Activated naive CD8-positive, alpha-beta T cell (primary cell): ENCODE data around the gene RRP9.

Experiments
- H3K27ac Mint-ChIP-seq: one replicate; pipeline ENCODE4 v1.8.0; 2021; ENCODE audit warnings: mixed read lengths
- H3K27me3 Mint-ChIP-seq: one replicate; pipeline ENCODE4 v1.8.0; 2021; ENCODE audit warnings: mixed read lengths
- H3K36me3 Mint-ChIP-seq: one replicate; pipeline ENCODE4 v1.8.0; 2021; ENCODE audit warnings: mixed read lengths
- H3K4me1 Mint-ChIP-seq: one replicate; pipeline ENCODE4 v1.8.0; 2021; ENCODE audit warnings: low read depth, mixed read lengths
- H3K4me3 Mint-ChIP-seq: one replicate; pipeline ENCODE4 v1.8.0; 2021; ENCODE audit warnings: mild to moderate bottlenecking, mixed read lengths
- H3K9me3 Mint-ChIP-seq: one replicate; pipeline ENCODE4 v1.8.0; 2021; ENCODE audit warnings: low read depth, mixed read lengths

The RRP9 gene

GRCh38 chr3:51940648-51941462, 849 bp downstream of the RRP9 start:
- Mint-ChIP-seq H3K4me1 (peaks cover 28% of the 10 kb centered on the region), H3K27ac (peak overlapping the region; percentile 89), H3K9me3 (no peaks in the 10 kb centered on the region), H3K36me3 (peaks cover 4% of the 10 kb centered on the region), H3K4me3 (peak overlapping the region; percentile 98), H3K27me3 (no peaks in the 10 kb centered on the region)

GRCh38 chr3:51938780-51939425, 2.8 kb downstream of the RRP9 start:
- Mint-ChIP-seq H3K9me3 (no peaks in the 10 kb centered on the region), H3K4me3 (peak overlapping the region; percentile 98), H3K27ac (peak overlapping the region; percentile 8), H3K4me1 (peaks cover 27% of the 10 kb centered on the region), H3K36me3 (peaks cover 4% of the 10 kb centered on the region), H3K27me3 (no peaks in the 10 kb centered on the region)

GRCh38 chr3:51937611-51938450, 3.9 kb downstream of the RRP9 start:
- Mint-ChIP-seq H3K4me3 (no peak overlapping the region), H3K27me3 (no peaks in the 10 kb centered on the region), H3K36me3 (peaks cover 4% of the 10 kb centered on the region), H3K9me3 (no peaks in the 10 kb centered on the region), H3K27ac (peak overlapping the region; percentile 22), H3K4me1 (peaks cover 24% of the 10 kb centered on the region)

GRCh38 chr3:51937014-51937413, 4.7 kb downstream of the RRP9 start:
- Mint-ChIP-seq H3K9me3 (no peaks in the 10 kb centered on the region), H3K4me1 (peaks cover 22% of the 10 kb centered on the region), H3K4me3 (no peak overlapping the region), H3K36me3 (peaks cover 4% of the 10 kb centered on the region), H3K27ac (no peak overlapping the region), H3K27me3 (no peaks in the 10 kb centered on the region)

- Mint-ChIP-seq H3K27ac (no peak overlapping the region), H3K36me3 (peaks cover 5% of the 10 kb centered on the region), H3K27me3 (no peaks in the 10 kb centered on the region)
Observed at GRCh38 chr3:51935886-51936755, 5.6 kb downstream of the RRP9 start.

GRCh38 chr3:51934991-51935885, 6.5 kb downstream of the RRP9 start:
- H3K4me1 Mint-ChIP-seq = peaks cover 14% of the 10 kb centered on the region
- H3K4me3 Mint-ChIP-seq = no peak overlapping the region
- H3K27ac Mint-ChIP-seq = no peak overlapping the region
- H3K36me3 Mint-ChIP-seq = peaks cover 3% of the 10 kb centered on the region
- no peaks in the 10 kb centered on the region for H3K27me3 Mint-ChIP-seq
- H3K9me3 Mint-ChIP-seq = no peaks in the 10 kb centered on the region

More at GRCh38 chr3:51935886-51936755, 5.6 kb downstream of the RRP9 start:
- Mint-ChIP-seq H3K4me1 (peaks cover 22% of the 10 kb centered on the region), H3K4me3 (no peak overlapping the region), H3K9me3 (no peaks in the 10 kb centered on the region)

- no peaks in the 10 kb centered on the region for H3K27me3 Mint-ChIP-seq
- H3K27ac Mint-ChIP-seq = no peak overlapping the region
- no peak overlapping the region for H3K4me3 Mint-ChIP-seq
- H3K9me3 Mint-ChIP-seq = no peaks in the 10 kb centered on the region
- peaks cover 5% of the 10 kb centered on the region for H3K4me1 Mint-ChIP-seq
- peaks cover 6% of the 10 kb centered on the region for H3K36me3 Mint-ChIP-seq
Observed at GRCh38 chr3:51934139-51934850, 7.4 kb downstream of the RRP9 start.

- no peak overlapping the region for H3K27ac Mint-ChIP-seq
- H3K9me3 Mint-ChIP-seq = no peaks in the 10 kb centered on the region
- H3K4me1 Mint-ChIP-seq = peaks cover 2% of the 10 kb centered on the region
- H3K36me3 Mint-ChIP-seq = peaks cover 6% of the 10 kb centered on the region
- H3K4me3 Mint-ChIP-seq = no peak overlapping the region
- no peaks in the 10 kb centered on the region for H3K27me3 Mint-ChIP-seq
Observed at GRCh38 chr3:51933471-51934138, 8.1 kb downstream of the RRP9 start.

GRCh38 chr3:51932471-51933370, 9.0 kb downstream of the RRP9 start:
- peaks cover 6% of the 10 kb centered on the region for H3K36me3 Mint-ChIP-seq
- no peak overlapping the region for H3K4me3 Mint-ChIP-seq
- H3K27ac Mint-ChIP-seq = no peak overlapping the region
- no peaks in the 10 kb centered on the region for H3K4me1 Mint-ChIP-seq
- H3K9me3 Mint-ChIP-seq = no peaks in the 10 kb centered on the region
- H3K27me3 Mint-ChIP-seq = no peaks in the 10 kb centered on the region

GRCh38 chr3:51931756-51932155, 9.9 kb downstream of the RRP9 start:
- no peak overlapping the region for H3K4me3 Mint-ChIP-seq
- no peaks in the 10 kb centered on the region for H3K4me1 Mint-ChIP-seq
- no peaks in the 10 kb centered on the region for H3K9me3 Mint-ChIP-seq
- H3K36me3 Mint-ChIP-seq = peaks cover 6% of the 10 kb centered on the region
- H3K27ac Mint-ChIP-seq = no peak overlapping the region
- H3K27me3 Mint-ChIP-seq = no peaks in the 10 kb centered on the region

- Mint-ChIP-seq H3K27ac (no peak overlapping the region), H3K27me3 (no peaks in the 10 kb centered on the region), H3K36me3 (peaks cover 6% of the 10 kb centered on the region), H3K9me3 (no peaks in the 10 kb centered on the region), H3K4me3 (no peak overlapping the region), H3K4me1 (no peaks in the 10 kb centered on the region)
Observed at GRCh38 chr3:51930439-51930838, 11.3 kb downstream of the RRP9 start.

GRCh38 chr3:51929420-51930003, 12.2 kb downstream of the RRP9 start:
- Mint-ChIP-seq H3K27ac (no peak overlapping the region), H3K27me3 (no peaks in the 10 kb centered on the region), H3K4me3 (no peak overlapping the region), H3K9me3 (no peaks in the 10 kb centered on the region), H3K36me3 (peaks cover 6% of the 10 kb centered on the region), H3K4me1 (no peaks in the 10 kb centered on the region)
